GDM1 (cell line): ENCODE results near the gene FAM20C.

Source experiments
- DNase-seq: peaks from one replicate; lab custom pipeline; 2025; lab: John Stamatoyannopoulos, UW

FAM20C gene

GRCh38 chr7:159370-160270 is 32.8 kb upstream of the FAM20C start:
- no peak for DNase-seq

- DNase-seq: no peak
These were observed 31.2 kb upstream of the FAM20C start for GRCh38 chr7:160958-161725.

- DNase-seq: no peak
These were observed 29.6 kb upstream of the FAM20C start for GRCh38 chr7:162632-163297.

DNA sequence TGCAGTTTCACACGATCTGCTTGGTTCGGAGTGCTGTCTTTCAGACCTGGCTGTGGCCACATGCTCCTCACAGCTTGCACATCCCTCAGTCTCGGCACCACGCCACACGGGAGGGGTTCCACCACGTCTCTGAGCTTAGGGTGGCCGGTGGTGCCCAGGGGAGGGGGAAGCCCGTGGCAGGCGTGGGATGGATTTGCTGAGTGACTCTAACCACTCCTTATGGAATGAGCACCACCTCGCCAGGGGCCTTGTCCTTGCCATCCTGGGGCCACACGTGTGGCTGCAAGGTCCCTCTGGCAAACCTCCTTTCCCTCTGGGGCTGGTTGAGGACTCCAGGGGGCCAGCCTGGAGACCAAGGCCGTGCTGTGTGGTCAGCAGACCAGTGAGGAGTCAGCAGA is 29.1 kb upstream of the FAM20C start:
- no peak for DNase-seq

GRCh38 chr7:163971-164881 is 28.1 kb upstream of the FAM20C start:
- no peak for DNase-seq

DNA sequence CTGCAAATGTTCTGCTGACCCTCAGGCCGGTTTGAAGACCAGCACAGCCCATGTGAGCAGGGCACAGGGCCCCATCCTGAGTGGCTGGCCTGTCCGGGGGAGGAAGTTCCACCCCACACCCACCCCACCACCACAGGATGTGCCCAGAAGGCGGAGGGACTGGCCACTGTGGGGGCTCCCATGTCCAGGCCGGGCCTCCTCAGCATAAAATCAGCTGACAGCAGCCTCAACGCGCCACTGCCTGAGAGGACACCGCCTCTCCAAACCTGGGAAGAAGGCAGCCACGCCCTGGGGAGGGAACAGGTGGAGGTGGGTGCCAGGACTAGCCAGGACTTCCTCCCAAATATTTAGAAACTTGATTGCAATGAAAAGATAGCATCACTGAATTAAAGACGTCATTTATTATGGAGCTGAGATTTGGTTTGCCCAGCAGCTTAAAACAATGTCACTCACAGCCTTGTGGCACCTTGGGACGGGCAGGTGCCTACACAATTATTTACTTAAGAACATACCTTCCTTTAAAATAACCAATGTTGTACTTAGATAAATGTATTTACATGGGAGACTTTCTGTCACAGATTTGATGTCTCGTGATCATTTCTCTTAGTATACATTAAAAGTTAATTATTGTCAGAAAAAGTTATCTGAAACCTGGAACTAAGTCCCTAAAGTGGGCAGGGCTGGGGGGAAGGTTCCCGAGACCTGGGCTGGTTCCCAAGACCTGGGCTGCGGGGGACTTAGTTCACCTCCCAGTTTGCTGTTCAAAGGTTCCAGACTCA is 27.3 kb upstream of the FAM20C start:
- DNase-seq: no peak

GRCh38 chr7:165661-166337 is 26.6 kb upstream of the FAM20C start:
- DNase-seq: no peak

DNA sequence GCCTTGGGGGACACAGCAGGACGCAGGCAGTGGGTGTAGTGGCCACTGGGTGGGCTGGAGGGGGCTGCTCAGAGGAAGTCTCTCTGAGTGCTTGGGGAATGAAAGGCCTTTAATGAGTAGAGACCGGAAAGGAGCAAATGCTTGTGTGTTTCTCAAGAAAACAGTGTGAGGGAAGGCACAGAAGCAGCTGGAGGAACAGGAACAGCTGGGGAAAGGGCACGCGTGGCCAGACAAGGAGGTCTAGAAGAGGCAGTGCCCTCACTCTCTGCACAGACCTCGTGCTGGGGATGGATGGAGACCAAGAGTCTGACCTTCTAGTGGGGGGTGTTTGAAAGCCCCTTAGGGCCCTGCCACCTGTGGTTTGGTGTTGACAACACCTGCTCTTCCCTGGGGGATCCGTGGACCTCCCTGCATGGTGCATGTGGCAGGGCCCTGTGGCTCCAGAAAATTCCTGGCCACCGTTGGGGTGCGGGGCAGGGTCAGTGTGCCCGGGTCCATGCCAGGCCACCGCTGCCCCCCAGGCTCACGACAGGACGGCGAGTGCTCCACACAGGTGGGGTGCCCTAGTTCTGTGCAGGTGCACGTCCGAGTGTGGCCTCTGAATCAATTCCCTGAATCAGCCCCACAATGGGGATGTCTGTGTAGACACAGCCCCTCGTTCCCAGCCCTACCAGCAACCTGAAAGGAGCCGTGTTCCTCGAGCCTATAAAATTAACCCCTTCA is 25.9 kb upstream of the FAM20C start:
- DNase-seq: no peak

GRCh38 chr7:167090-167855 is 25.1 kb upstream of the FAM20C start:
- no peak for DNase-seq

GRCh38 chr7:167976-168791 is 24.2 kb upstream of the FAM20C start:
- no peak for DNase-seq

- DNase-seq: no peak
These were observed 22.8 kb upstream of the FAM20C start for GRCh38 chr7:169276-170172.

DNA sequence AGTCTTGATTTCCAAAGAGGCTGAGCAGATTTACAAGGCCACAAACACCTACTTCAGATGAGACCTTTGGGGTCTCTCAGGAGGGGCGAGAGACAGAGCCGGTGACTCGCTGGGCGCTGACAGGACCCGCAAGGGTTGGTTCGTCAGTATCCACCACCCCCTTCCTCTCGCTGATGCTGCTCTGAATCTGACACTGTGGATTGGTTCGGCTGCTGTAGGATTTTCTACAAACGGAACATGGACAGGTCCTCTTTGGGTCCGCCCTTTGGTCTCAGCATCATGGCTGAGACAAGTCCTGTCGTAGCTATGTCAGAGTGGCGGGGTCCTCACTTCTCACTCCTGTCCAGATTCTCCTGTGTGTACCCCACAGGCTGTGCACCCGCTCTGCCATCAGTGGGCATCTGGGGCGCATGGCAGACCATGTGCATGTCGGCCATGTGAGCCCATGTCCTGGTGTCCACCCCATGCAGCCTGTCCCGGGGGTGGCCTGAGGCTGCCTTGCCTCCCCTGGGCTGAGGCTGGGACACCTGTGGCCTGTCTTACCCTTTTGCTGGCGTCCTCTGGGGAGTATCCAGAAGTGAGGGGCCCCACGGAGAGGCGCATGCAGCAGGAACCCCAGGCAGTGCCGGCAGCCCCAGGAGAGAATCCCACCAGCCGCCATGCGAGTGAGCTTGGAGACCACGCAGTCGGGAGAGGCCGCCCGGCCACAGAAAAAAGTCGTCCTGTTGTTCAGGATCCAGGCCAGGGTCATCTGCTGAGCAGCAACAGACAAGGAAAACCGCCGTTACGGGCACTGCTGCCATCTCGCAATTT is 21.6 kb upstream of the FAM20C start:
- DNase-seq: no peak

- DNase-seq: no peak
These were observed 20.9 kb upstream of the FAM20C start for GRCh38 chr7:171364-171904.

DNA sequence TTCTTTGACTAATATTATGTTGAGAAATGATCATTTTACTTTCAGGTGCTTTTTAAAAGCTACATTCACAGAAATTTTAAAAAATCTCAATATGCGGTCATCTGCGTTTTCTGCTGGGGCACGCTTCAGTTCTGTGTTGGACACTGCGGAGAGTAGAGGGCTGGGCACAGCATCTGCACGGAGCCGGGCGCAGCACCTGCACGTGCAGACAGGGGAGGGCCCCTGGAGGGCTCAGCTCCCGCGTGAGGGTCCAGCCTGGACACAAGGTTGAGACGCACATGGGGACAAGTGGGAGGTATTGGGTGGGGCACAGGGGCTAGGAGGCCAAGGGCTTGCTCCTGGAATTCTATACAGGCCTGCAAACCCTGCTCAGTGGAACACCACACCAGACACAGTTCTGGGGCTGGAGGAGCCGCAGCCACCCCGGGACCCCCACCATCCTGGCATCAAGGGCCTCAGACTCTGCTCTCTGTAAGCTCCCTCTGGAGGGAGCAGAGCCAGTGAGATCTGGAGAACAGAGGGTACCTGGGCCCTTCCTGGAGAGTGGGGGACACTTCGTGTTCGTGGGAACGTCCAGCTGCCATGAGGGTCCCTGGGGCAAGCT is 20.4 kb upstream of the FAM20C start:
- no peak for DNase-seq

DNA sequence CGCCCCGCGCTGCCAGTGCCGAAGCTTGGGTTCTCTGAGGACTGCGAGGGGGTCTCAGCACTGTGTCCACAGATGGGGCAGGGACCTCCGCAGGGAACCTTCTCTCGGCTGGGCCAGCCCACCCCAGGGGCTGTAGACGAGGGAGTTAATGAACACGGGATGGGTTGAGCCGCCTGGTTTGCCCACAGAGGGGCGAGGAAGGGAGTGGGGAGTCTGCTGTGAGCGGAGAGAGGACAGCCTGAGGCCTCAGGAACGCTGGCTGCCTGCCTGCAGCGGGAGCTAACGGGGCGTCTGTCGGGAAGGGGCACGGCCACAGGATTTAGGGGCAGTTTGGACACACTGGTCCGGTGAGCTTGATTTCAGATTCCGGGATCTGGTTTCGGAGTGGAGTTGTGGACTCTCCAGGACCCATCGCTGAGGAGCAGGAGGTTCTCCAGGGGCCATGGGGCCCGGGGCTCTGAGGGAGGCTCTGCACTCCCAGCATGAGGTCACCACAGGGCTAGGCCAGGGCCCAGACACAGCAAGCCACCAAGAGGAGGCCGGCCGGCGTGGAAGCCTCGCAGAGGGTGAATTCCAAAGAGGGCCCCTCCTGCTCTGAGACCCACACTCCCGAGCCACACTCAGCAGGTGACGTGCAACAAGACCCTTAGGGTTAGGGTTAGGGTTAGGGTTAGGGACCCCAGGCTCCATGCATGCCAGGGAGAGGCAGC is 19.0 kb upstream of the FAM20C start:
- no peak for DNase-seq
